Suppressor macrophage treated with lipopolysaccharide for 1 hour (primary cell): ENCODE results near the gene C9orf152.
"Not testable (repeated sequence)": the region's sequence is repeated elsewhere in the genome, so short reads cannot be mapped to it uniquely, and the experiment has no call there.

ENCODE experiments used
- DNase-seq, 3 donors: peaks; one replicate each; pipeline ENCODE4 v3.0.0-alpha.2; 2020 to 2022

The C9orf152 gene

GRCh38 chr9:110214586-110215355 is 6.8 kb upstream of the C9orf152 start:
- no peak for DNase-seq

- no peak for DNase-seq
These were observed 6.1 kb upstream of the C9orf152 start for GRCh38 chr9:110214090-110214489.

GRCh38 chr9:110213413-110214044 is 5.6 kb upstream of the C9orf152 start:
- DNase-seq = no peak

- no peak for DNase-seq
These were observed 803 bp downstream of the C9orf152 start for GRCh38 chr9:110207071-110207641.

- DNase-seq = no peak
These were observed 1.6 kb downstream of the C9orf152 start for GRCh38 chr9:110206389-110206788.

- DNase-seq = not testable (repeated sequence)
These were observed 2.3 kb downstream of the C9orf152 start for GRCh38 chr9:110205612-110206011.

GRCh38 chr9:110202232-110202631 is 5.7 kb downstream of the C9orf152 start:
- no peak for DNase-seq

GRCh38 chr9:110199643-110200042 is 8.3 kb downstream of the C9orf152 start:
- DNase-seq = no peak

GRCh38 chr9:110198357-110198756 is 9.6 kb downstream of the C9orf152 start:
- no peak for DNase-seq

GRCh38 chr9:110197330-110198187 is 10.4 kb downstream of the C9orf152 start:
- DNase-seq = no peak

GRCh38 chr9:110196084-110196499 is 11.9 kb downstream of the C9orf152 start:
- DNase-seq = not testable (repeated sequence)

GRCh38 chr9:110192531-110193261 is 15.3 kb downstream of the C9orf152 start:
- DNase-seq = peak; percentile 62 to 85 (median 75)

GRCh38 chr9:110191615-110192014 is 16.3 kb downstream of the C9orf152 start:
- DNase-seq = no peak

GRCh38 chr9:110189559-110190320 is 18.2 kb downstream of the C9orf152 start:
- peak; percentile 73 to 92 (median 83) for DNase-seq

GRCh38 chr9:110188991-110189390 is 19.0 kb downstream of the C9orf152 start:
- peak; percentile 63 to 70 (median 64) for DNase-seq

- DNase-seq = peak; percentile 67 to 73 (median 68)
These were observed 19.9 kb downstream of the C9orf152 start for GRCh38 chr9:110188101-110188500.

GRCh38 chr9:110187126-110187525 is 20.8 kb downstream of the C9orf152 start:
- DNase-seq = no peak

GRCh38 chr9:110186254-110186653 is 21.7 kb downstream of the C9orf152 start:
- no peak for DNase-seq

- no peak for DNase-seq
These were observed 22.2 kb downstream of the C9orf152 start for GRCh38 chr9:110185806-110186205.

- DNase-seq = peak; percentile 80 to 85 (median 84)
These were observed 24.5 kb downstream of the C9orf152 start for GRCh38 chr9:110183208-110184145.
